HTERT RPE-1 (cell line): Measurements from ENCODE around the gene TOM1L2.
"Not testable (repeated sequence)": the region's sequence is repeated elsewhere in the genome, so short reads cannot be mapped to it uniquely, and the experiment has no call there.

Experiments used
- in situ Hi-C: fragments of 300-500 bp; cut with MboI; formaldehyde crosslinking; loops from 4 replicates; pipeline ENCODE4 v1.14.3; 2020; ENCODE audit warnings: low sequenced_read_pairs

TOM1L2 gene

DNA sequence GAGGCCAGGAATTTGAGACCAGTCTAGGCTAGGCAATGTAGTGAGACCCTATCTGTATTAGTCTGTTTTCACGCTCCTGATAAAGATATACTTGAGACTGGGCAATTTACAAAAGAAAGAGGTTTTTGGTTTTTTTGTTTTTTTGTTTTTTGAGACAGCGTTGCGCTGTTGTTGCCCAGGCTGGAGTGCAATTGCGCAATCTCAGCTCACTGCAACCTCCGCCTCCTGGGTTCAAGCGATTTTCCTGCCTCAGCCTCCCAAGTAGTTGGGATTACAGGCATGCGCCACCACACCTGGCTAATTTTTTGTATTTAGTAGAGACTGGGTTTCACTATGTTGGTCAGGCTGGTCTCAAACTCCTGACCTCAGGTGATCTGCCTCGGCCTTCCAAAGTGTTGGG, 23.7 kb upstream of the TOM1L2 start:
- in situ Hi-C loops, result not testable (repeated sequence)

GRCh38 chr17:17994271-17995069, 22.3 kb upstream of the TOM1L2 start:
- in situ Hi-C loops, result no loop called here

DNA sequence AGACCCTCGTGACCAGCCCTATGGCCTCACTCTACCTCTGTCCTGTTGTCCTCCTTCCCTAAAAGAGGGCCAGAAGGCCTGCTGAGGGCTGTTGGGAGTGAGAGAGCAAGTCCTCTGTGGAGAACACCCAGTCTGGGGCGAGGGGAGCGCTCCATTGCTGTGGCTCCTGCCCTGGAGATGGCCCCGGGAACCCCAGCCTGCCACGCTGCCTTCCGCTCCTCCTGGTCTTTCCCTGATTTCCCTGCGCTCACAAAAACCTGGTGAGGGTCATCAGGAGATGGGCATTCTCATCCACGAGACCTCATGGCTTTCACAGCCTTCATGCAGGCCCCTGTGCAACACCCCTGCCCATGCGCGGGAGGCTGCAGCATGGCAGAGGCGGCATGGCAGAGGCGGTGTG, 21.7 kb upstream of the TOM1L2 start:
- in situ Hi-C loops, result no loop called here

- in situ Hi-C loops, result no loop called here
Measured at GRCh38 chr17:17993366-17993765, 21.2 kb upstream of the TOM1L2 start.

DNA sequence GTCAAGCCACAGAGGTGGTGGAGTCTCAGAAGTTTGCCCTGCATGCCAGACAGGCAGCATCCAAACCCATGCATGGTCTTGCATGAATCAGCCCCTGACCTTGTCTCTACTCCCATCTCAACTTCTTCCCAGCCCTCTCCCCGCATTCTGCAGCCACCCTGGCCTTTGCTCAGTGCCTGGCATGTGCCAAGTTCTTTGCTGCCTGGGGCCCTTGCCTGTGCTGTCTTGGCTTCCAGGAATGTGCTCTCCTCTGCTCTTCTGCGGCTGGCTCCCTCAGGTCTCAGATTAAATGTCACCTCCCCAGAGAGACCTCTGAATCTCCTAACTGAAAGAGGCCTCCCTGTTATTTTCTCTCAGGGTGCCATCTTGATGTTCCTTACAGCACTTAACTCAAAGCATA, 18.1 kb upstream of the TOM1L2 start:
- in situ Hi-C loops, result no loop called here

DNA sequence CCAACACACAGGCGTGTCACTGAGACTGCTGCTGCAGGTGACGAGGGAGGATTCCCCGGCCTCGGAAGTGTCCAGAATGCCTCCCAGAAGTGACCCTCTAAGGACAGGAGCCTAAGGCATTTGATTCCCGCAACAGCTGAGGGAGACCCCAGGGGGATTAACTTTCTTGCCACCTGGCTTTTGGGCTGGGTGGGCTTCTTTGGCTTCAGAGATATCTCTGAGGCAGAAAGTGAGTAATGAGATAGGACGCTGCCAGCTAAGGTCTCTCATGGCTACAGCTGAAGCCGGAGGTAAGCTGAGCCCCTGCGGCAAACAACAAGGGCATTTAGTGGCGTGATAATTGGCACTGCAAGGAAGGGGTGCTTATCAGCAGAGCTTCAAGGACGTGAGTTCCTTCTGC, 17.4 kb upstream of the TOM1L2 start:
- in situ Hi-C loops, result no loop called here

DNA sequence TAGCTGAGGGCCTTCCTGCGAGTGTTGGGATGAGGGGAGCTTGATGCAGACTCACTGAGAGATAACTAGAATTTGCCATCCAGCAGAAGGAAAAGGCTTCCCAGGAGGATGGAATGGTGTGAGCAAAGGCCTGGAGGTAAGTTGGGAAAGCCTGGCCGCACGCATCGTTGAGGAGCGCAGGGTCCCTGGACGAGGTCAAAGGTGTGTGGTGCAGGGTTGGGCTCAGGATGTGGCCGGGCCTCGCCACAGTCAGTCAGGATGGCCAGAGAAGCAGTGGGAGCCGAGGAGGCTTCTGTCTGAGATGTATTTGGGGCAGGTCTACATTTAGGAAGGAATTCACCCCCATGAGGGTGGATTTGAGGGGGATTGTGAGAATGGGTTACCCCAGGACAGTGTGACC, 16.9 kb upstream of the TOM1L2 start:
- in situ Hi-C loops, result no loop called here

GRCh38 chr17:17988427-17988945, 16.3 kb upstream of the TOM1L2 start:
- in situ Hi-C loops, result no loop called here

- in situ Hi-C loops, result no loop called here
Measured at GRCh38 chr17:17987901-17988300, 15.7 kb upstream of the TOM1L2 start.

DNA sequence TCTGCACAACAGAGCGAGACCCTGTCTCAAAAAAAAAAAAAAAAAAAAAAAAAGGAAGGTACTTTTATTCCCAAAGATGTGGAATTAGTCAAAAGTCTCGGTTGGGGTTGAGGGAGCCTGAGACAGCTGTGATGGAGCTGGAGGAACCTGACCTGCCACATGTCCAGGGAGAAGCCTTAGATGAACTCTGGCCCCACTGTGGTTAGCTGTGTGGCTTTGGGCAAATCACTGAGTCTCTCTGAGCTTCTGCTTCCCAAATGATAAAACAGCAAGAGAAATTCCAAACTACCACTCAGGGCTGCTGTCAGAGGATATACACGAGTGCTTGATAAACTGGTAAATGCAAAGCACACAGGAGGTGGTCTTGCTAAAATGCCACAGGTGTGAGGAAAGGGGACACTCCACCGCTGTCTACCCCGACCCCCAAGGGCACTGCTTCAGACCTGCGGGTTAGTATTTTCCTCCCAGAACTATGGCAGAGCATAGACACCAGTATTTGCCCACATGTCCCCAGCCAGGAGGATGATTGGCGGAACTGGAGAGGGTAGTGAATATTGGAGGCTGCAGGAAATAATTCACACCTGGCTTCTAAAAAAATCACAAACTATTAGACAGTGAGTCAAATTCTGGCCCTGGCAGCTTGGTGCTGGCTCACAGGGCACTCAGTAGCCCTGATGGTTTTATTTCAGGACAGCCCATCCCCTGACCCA, 15.1 kb upstream of the TOM1L2 start:
- in situ Hi-C loops, result no loop called here

DNA sequence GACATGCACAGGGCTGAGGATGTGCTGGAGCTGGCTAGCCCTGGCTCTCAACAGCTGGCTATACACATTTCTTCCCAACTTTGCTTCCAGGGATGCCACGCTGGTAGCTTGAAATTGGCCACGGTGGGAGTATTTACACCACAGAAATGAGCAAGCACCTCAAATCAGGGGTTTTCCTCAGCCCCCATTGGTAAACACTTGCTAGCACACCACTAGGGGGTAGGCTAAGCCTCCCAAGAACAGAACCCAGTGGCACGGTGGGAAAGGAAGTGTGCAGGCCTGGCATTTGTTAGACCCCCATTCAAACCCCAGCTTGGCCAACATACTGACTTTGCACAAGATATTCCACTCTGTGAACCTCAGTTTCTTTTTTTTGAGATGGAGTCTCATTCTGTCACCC, 13.4 kb upstream of the TOM1L2 start:
- in situ Hi-C loops, result no loop called here

DNA sequence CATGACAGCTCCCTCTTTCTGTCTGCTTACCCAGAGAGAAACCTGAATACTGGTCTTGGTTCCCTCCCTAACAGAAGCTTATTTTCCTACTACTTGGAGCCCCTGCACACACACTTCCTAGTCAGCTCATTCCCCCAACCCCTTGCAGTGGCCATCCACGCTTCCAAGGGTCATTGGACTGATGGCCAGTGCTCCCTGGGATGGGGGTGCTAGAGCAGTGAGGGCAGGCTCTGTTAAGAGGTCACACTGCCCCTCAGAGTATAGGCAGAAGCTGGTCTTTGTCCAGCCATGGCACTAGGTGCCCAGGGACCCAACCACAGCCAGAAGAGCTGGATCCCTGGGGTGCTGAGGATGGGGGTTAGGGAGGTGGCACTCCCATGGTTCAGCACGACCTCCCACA, 13.0 kb upstream of the TOM1L2 start:
- in situ Hi-C loops, result no loop called here

DNA sequence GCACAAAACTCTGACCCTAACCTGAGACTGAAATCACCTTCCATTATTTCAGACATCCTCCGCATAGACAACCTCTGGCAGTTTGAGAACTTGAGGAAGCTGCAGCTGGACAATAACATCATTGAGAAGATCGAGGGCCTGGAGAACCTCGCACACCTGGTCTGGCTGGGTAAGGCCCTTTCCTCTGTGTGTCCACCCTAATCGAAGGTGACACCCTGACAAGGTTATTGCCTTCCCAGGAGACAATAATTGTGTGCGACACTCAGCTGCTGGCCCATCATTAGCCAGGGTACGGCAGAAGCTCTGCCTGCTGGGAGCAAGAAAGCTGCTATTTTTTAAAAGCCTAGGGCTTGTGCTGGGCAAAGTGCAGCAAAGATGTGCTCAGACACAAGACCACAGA, 11.6 kb upstream of the TOM1L2 start:
- in situ Hi-C loops, result no loop called here

GRCh38 chr17:17983376-17983775, 11.2 kb upstream of the TOM1L2 start:
- in situ Hi-C loops, result no loop called here

DNA sequence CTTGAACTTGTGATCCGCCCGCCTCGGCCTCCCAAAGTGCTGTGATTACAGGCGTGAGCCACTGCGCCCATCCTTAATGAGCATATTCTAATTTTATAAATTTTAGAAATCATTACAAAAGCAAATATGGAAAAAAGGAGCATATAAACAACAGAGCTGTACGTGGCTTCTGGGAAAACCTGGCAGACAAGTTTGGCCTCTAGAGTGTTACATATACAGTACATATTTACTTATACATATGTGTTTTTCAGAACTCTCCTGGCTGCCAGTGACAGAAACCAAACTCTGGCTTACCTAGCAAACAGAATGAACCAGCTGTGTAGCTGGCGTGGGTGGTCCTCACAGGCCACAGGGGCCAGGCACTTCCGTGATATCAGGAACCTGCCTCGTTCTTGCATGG, 10.6 kb upstream of the TOM1L2 start:
- in situ Hi-C loops, result no loop called here

- in situ Hi-C loops, result no loop called here
Measured at GRCh38 chr17:17981330-17981729, 9.1 kb upstream of the TOM1L2 start.

GRCh38 chr17:17979778-17980177, 7.6 kb upstream of the TOM1L2 start:
- in situ Hi-C loops, result no loop called here

GRCh38 chr17:17978481-17979424, 6.6 kb upstream of the TOM1L2 start:
- in situ Hi-C loops, result no loop called here

DNA sequence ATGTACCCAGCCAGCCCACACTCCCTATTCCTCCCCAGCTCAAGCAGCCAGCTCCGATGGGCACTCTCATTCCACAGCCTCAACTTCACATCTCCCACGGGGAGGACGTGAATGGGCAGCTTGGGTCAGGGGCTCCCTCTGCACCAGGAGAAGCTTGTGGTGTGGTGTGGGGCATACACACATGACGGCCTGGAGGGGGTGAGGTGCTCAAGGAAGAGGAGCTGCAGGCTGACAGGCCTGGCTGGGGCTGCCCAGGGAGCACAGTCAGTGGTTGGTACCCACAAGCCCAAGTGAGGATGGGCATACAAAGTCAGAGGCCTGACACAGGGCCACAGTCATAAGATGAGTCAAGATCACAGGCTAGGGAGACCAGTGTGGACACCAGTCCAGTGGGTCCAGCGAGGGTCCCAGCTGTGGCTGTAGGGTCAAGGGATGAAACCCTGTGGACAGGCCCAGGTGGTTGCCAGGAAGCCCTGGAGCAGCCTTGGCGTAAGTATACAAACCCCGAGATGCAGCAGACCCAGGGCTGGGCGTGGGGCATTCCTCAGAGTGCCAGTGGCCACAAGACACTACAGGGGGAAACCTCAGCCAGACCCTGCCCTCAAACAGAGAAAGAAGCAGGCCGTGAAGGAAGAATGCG, 4.9 kb upstream of the TOM1L2 start:
- in situ Hi-C loops, result no loop called here

- in situ Hi-C loops, result no loop called here
Measured at GRCh38 chr17:17975436-17975835, 3.2 kb upstream of the TOM1L2 start.

DNA sequence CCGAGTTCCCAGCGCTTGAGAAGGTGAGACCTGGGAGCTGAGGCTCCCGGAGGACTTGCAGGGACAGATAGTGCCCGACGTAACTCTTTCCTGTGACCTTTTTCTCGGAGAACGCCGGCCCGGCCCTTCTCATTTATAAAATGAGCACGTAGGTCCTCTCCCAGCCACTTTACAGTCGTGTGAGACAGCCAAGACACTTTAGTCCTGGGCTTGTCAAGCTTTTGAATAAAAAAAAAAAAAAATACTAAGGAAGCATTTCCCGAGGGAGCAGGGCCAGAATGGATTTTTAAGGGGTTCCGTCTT, 703 bp upstream of the TOM1L2 start:
- in situ Hi-C loops, result no loop called here
